A549 treated with CpdA at 1 μM for 4 hours (cell line): Measurements from ENCODE around the gene PGLYRP3. TPM values are rescaled to one million over a fixed set of nuclear protein-coding genes. Genes with fewer than 3 reads are reported as not detected.

Experiments used
- total RNA-seq: library from RNA; stranded (reverse); fragments of 200-300 nt; extraction: Qiagen RNA extraction; gene quantifications from 5 replicates; pipeline ENCODE4 v1.2.3, GENCODE V29; 2022; ENCODE audit warnings: low read depth

Gene PGLYRP3, protein sequence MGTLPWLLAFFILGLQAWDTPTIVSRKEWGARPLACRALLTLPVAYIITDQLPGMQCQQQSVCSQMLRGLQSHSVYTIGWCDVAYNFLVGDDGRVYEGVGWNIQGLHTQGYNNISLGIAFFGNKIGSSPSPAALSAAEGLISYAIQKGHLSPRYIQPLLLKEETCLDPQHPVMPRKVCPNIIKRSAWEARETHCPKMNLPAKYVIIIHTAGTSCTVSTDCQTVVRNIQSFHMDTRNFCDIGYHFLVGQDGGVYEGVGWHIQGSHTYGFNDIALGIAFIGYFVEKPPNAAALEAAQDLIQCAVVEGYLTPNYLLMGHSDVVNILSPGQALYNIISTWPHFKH
- total RNA-seq, result not detected in 5 replicates

DNA sequence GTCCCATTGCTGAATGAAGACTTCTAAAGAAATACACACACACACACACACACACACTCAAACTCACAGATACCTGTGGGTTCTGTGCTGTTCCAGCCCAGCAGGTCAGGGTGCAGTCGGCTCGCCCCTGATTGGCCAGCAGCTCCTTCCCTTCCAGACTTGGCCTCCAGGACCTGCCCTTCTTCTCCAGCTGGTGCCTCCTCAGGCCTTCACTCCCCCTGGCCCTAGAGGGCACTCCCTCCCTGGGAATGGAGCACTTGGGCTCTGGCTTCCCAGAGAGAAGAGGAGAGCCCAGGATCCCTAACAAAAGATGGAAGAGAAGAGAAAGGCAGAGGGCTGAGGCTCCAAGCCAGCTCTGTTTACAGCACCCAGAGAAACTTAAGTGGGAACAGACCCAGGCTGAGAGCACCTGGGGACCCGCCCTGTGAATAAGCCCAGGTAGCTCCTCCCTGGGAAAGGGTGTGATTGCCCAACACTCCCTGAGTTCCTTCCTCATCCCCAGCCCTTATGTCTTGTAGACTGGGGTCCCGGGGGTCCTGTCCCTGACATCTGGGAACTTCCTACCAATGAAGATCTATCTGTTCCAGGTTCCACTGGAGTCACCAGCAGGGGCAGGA, at the start of gene PGLYRP3:
Gene PGLYRP3, minus strand, starts transcription at position 383 of the 617 bp plus-strand sequence. CDS start 2,287 bp downstream, outside the sequence.

DNA sequence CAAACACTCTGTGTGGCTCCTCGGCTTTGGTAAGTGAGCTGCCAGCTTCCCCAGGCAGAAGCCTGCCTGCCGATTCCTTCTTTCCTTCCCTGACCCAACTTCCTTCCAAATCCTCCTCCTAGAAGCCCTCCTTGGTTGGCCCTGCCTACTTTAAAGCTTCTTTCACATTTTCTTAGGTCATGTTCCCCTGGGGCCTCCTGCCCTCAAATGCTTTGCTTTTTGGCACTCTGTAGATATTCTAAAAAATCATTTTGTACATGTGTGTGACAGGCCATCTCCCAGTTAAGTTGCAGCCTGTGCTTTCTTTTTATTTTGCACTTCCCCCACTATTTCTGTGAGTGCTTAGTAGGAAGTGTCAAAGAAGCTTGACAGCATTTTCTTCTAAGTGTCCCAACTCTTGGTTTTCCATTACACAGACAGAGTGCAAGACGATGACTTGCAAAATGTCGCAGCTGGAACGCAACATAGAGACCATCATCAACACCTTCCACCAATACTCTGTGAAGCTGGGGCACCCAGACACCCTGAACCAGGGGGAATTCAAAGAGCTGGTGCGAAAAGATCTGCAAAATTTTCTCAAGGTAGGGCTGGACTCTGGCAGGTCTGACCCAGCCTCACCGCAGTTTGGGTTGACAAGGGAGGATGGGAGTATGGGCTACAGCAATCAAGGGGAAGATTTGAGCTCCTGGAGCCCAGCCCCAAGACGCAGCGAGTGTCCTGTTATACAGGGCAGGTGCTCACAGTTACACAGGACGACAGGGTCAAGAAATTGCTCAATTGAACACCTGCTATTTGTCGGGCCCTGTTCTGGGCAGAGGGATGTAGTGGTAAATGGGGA, 45.3 kb upstream of the PGLYRP3 start, which contains the start of gene S100A9:
Gene S100A9, plus strand, starts transcription at position 2 of the 838 bp plus-strand sequence. Its CDS starts 430 bp downstream, at position 432.

DNA sequence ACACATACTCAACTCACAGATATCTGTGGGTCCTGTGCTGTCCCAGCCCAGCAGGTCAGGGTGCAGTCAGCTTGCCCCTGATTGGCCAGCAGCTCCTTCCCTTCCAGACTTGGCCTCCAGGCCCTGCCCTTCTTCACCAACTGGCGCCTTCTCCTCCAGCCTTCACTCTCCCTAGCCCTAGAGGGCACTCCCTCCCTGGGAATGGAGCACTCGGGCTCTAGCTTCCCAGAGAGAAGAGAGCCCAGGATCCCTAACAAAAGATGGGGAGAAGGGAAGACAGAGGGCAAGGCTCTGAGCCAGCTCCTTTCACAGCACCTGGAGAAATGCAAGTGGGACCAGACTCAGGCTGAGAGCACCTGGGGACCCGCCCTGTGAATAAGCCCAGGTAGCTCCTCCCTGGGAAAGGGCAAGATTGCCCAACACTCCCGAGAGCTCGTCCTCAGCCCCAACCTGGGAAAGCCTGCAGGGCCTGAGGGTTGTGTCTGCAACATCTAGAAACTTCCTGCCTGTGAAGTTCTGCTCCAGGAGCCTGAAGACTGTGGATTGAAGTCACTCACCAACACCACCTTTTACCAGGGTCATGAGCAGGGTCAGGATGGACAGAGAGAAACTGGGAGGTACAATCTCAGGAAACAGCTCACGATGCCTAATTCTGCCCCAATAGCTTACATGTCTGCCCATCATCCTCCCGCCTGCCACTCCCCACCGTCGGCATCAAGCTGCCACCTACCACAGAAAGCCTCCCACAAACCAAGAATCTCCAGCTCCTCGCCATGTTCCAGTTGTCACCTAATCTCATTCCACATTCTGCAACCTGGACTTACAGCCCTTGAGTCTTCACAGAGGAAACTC, 36.0 kb upstream of the PGLYRP3 start, which contains the start of gene PGLYRP4:
Gene PGLYRP4, minus strand, starts transcription at position 331 of the 852 bp plus-strand sequence. CDS start 909 bp downstream, outside the sequence.

DNA sequence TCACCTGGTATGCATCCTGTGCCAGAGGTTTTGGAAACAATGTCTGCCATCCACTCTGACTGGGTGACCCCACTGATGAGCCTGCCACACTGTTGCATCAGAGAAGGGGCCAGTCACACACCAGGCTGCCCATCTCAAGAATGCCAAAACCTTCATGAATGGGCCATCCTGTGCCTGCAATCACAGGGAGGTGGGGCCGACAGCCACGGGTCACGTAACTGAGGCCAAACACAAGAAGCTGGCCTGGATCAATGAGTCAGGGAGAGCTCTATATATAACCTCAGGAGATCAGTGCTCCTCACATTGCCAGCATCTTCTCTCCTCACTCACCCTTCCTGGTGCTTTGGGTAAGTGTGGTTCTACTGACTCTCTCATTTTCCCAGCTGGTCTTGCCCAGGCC, 53.4 kb downstream of the PGLYRP3 start, which contains the start of gene LORICRIN:
Gene LORICRIN, plus strand, starts transcription at position 301 of the 400 bp plus-strand sequence. CDS start 1,263 bp downstream, outside the sequence.

Other genes starting within 250 kb of the PGLYRP3 start
- gene SPRR2B, start 241.3 kb downstream of the PGLYRP3 start, total RNA-seq, result not detected in 5 replicates
- gene SPRR2E, start 218.4 kb downstream of the PGLYRP3 start, total RNA-seq, result not detected in 5 replicates
- not detected in 5 replicates for gene SPRR2F, start 199.4 kb downstream of the PGLYRP3 start, total RNA-seq
- gene SPRR2G, start 162.1 kb downstream of the PGLYRP3 start, total RNA-seq, result not detected in 5 replicates
- not detected in 5 replicates for gene LELP1, start 109.5 kb downstream of the PGLYRP3 start, total RNA-seq
- not detected in 5 replicates for gene PRR9, start 95.4 kb downstream of the PGLYRP3 start, total RNA-seq
- not detected in 5 replicates for gene LORICRIN, start 53.3 kb downstream of the PGLYRP3 start, total RNA-seq
- gene PGLYRP4, start 35.9 kb upstream of the PGLYRP3 start, total RNA-seq, result not detected in 5 replicates
- gene S100A9, start 44.9 kb upstream of the PGLYRP3 start, total RNA-seq, result 0.59 to 1.1 TPM (median 0.65 TPM) in 3 of 5 replicates, not detected in the others
- not detected in 5 replicates for gene S100A12, start 62.7 kb upstream of the PGLYRP3 start, total RNA-seq
- gene S100A8, start 78.1 kb upstream of the PGLYRP3 start, total RNA-seq, result not detected in 5 replicates
- gene S100A7A, start 103.6 kb upstream of the PGLYRP3 start, total RNA-seq, result not detected in 5 replicates
- not detected in 5 replicates for gene S100A7, start 147.7 kb upstream of the PGLYRP3 start, total RNA-seq
- gene S100A6, start 223.0 kb upstream of the PGLYRP3 start, total RNA-seq, result 3,123 to 3,674 TPM (median 3,479 TPM) in 5 replicates
- 0.65 to 1.2 TPM (median 0.79 TPM) in 5 replicates for gene S100A5, start 228.0 kb upstream of the PGLYRP3 start, total RNA-seq
- gene S100A4, start 232.9 kb upstream of the PGLYRP3 start, total RNA-seq, result 1,624 to 1,839 TPM (median 1,665 TPM) in 5 replicates
- gene S100A3, start 236.3 kb upstream of the PGLYRP3 start, total RNA-seq, result 88.7 to 106 TPM (median 92.8 TPM) in 5 replicates